Psoas muscle (tissue), 8 donors: ENCODE measurements around the gene GNAS-AS1. TPM values are rescaled to one million over a fixed set of nuclear protein-coding genes. Genes with fewer than 3 reads are reported as not detected.

Experiments used
- ATAC-seq, 4 donors: fragments of 200-7000 bp; cut with Tn5 transposase; one replicate each; pipeline ENCODE4 v1.9.1; 2020; ENCODE audit warnings: moderate library complexity in 3 of 4, mild to moderate bottlenecking in 2 of 4
- DNase-seq, 2 donors: peaks; one replicate each; pipeline ENCODE4 v3.0.0-alpha.2; 2020
- H3K27ac ChIP-seq: fragments of 200-600 bp; one replicate; pipeline ENCODE4 v1.8.0; 2022
- H3K27me3 ChIP-seq, 3 donors: fragments of 200-600 bp in 1 of 3; one replicate each; pipeline versions ENCODE4 v1.6.1 to v1.8.0; 2013 to 2022; ENCODE audit warnings: low read length in 2 of 3, mild to moderate bottlenecking in 2 of 3, moderate library complexity in 1 of 3; ENCODE audit not compliant: insufficient read depth in 3 of 3
- H3K36me3 ChIP-seq, 2 donors: fragments of 200-600 bp in 1 of 2; one replicate each; pipeline versions ENCODE4 v1.6.1 to v1.8.0; 2013 to 2022; ENCODE audit warnings: low read depth in 1 of 2, mild to moderate bottlenecking in 1 of 2, moderate library complexity in 1 of 2; ENCODE audit not compliant: insufficient read depth in 1 of 2
- H3K4me1 ChIP-seq: fragments of 200-600 bp; one replicate; pipeline ENCODE4 v1.8.0; 2022
- H3K4me3 ChIP-seq: fragments of 200-600 bp; one replicate; pipeline ENCODE4 v1.8.0; 2022; ENCODE audit warnings: mild to moderate bottlenecking
- H3K9me3 ChIP-seq: fragments of 200-600 bp; one replicate; pipeline ENCODE4 v1.8.0; 2022
- CTCF ChIP-seq: fragments of 200-600 bp; IDR thresholded peaks from one replicate; pipeline ENCODE4 v1.8.0; 2022; ENCODE audit warnings: antibody characterized with exemption
- WGBS, 3 donors: extraction: QIAGEN DNeasy Blood & Tissue Kit; methylation state at CpG; one replicate each; pipeline versions ENCODE4 v1.1.6 to v1.1.7; 2013; 5-methylcytosine and 5-hydroxymethylcytosine counted together
- intact Hi-C, 2 donors: fragments of 100-400 bp; cut with DNase I; formaldehyde crosslinking; loops; one replicate each; pipeline versions ENCODE4 v1.11.0 to v1.14.2; 2022
- polyA plus RNA-seq, 3 donors: library from polyadenylated mRNA; stranded (reverse); fragments of 200-250 nt; gene quantifications; one replicate each; pipeline ENCODE4 v1.2.3, GENCODE V29; 2013
- total RNA-seq, 4 donors: library from RNA; stranded (reverse); fragmentation: NEBNext Ultra II Directional in 2 of 4; extraction: Animal tissue kit (Norgen Biotek cat#: 25700) in 2 of 4; gene quantifications; one replicate each; pipeline versions ENCODE4 v1.2.1 to v1.2.4, GENCODE V29; 2021 to 2023
- donor health status: healthy with polysubstance abuse.
- donor health status: DM: no; HTN: no; CAD: no; lungs with moderate emphysema.
- donor health status: Bipolar disorder and iron deficiency.
- donor health status: healthy.
- donor health status: DM: yes; HTN: yes; CAD: no.
- donor health status: DM: no; HTN: no; CAD: no.
- donor health status: DM: no; HTN: no; CAD: no.
- donor health status: DM: yes; HTN: yes; CAD: no.

Gene GNAS-AS1
- total and polyA plus RNA-seq, 7 donors = 0.03 to 1.0 (median 0.40) TPM; not detected in 1

GRCh38 chr20:58777657-58778056, 73.0 kb downstream of the GNAS-AS1 start:
- H3K27ac ChIP-seq = no peak overlapping the region
- DNase-seq (no peak), ATAC-seq (no peak)
- intact Hi-C loops = no loop called here
- no peaks in the 10 kb centered on the region for H3K9me3 ChIP-seq
- no peaks in the 10 kb centered on the region for H3K4me1 ChIP-seq
- no peak overlapping the region for H3K4me3 ChIP-seq
- no peaks in the 10 kb centered on the region for H3K27me3 ChIP-seq
- H3K36me3 ChIP-seq = no peaks in the 10 kb centered on the region
- WGBS, 3 donors = 80 to 88% (median 83%) methylated on average over 7 of the region's 7 CpGs
- no peak for TF ChIP-seq CTCF

GRCh38 chr20:58776109-58776508, 74.6 kb downstream of the GNAS-AS1 start:
- ATAC-seq (no peak), DNase-seq (no peak)
- Histone ChIP-seq H3K9me3 (no peaks in the 10 kb centered on the region), H3K36me3 (no peaks in the 10 kb centered on the region), H3K27me3 (peaks cover 0 to 2% (median 0%) of the 10 kb centered on the region in 3 donors), H3K4me1 (no peaks in the 10 kb centered on the region), H3K4me3 (no peak overlapping the region), H3K27ac (no peak overlapping the region)
- intact Hi-C loops = no loop called here
- WGBS, 3 donors = 82 to 87% (median 87%) methylated on average over 3 of the region's 3 CpGs
- TF ChIP-seq CTCF = no peak

- Histone ChIP-seq H3K27ac (no peak overlapping the region), H3K9me3 (no peaks in the 10 kb centered on the region), H3K4me1 (no peaks in the 10 kb centered on the region), H3K36me3 (no peaks in the 10 kb centered on the region), H3K27me3 (peaks cover 0 to 6% (median 2%) of the 10 kb centered on the region in 3 donors), H3K4me3 (no peak overlapping the region)
- WGBS, 3 donors = 89 to 95% (median 93%) methylated on average over 8 of the region's 8 CpGs
- TF ChIP-seq CTCF = no peak
- ATAC-seq = no peak
- intact Hi-C loops = no loop called here
- no peak for DNase-seq
Observed at GRCh38 chr20:58775371-58775770, 75.3 kb downstream of the GNAS-AS1 start.

GRCh38 chr20:58774667-58775263, 75.9 kb downstream of the GNAS-AS1 start:
- Histone ChIP-seq H3K36me3 (no peaks in the 10 kb centered on the region), H3K27me3 (peaks cover 0 to 7% (median 2%) of the 10 kb centered on the region in 3 donors), H3K27ac (no peak overlapping the region), H3K4me3 (no peak overlapping the region), H3K4me1 (no peaks in the 10 kb centered on the region), H3K9me3 (no peaks in the 10 kb centered on the region)
- DNase-seq = no peak
- 85 to 88% (median 88%) methylated on average over 5 of the region's 5 CpGs for WGBS, 3 donors
- ATAC-seq = no peak
- TF ChIP-seq CTCF = no peak
- intact Hi-C loops = no loop called here

GRCh38 chr20:58774214-58774613, 76.5 kb downstream of the GNAS-AS1 start:
- WGBS, 3 donors = 94 to 95% (median 95%) methylated on average over 5 of the region's 5 CpGs
- no peak for DNase-seq
- no peak overlapping the region for H3K27ac ChIP-seq
- H3K27me3 ChIP-seq = peaks cover 0 to 13% (median 2%) of the 10 kb centered on the region in 3 donors
- H3K4me3 ChIP-seq = no peak overlapping the region
- TF ChIP-seq CTCF = no peak
- intact Hi-C loops = no loop called here
- no peaks in the 10 kb centered on the region for H3K4me1 ChIP-seq
- no peak for ATAC-seq
- no peaks in the 10 kb centered on the region for H3K36me3 ChIP-seq
- no peaks in the 10 kb centered on the region for H3K9me3 ChIP-seq
